HUES48 (cell line): Measurements from ENCODE around the gene COMP.

ENCODE experiments used
- H3K27ac ChIP-seq: one replicate; pipeline ENCODE4 v1.7.0; 2013; ENCODE audit warnings: low read depth, low read length, inconsistent platforms
- H3K27me3 ChIP-seq: 2 replicates; pipeline ENCODE4 v1.6.1; 2013; ENCODE audit warnings: mild to moderate bottlenecking, low read length; ENCODE audit not compliant: control insufficient read depth, insufficient read depth
- H3K36me3 ChIP-seq: 2 replicates; pipeline ENCODE4 v1.6.1; 2013; ENCODE audit warnings: low read length; ENCODE audit not compliant: control insufficient read depth, insufficient read depth
- H3K4me1 ChIP-seq: 2 replicates; pipeline ENCODE4 v1.6.1; 2013; ENCODE audit warnings: mild to moderate bottlenecking, low read length; ENCODE audit not compliant: control insufficient read depth, insufficient read depth
- H3K4me3 ChIP-seq: 2 replicates; pipeline ENCODE4 v1.5.1; 2013; ENCODE audit warnings: mild to moderate bottlenecking, low read depth, low read length
- H3K9ac ChIP-seq: 2 replicates; pipeline ENCODE4 v1.6.1; 2013; ENCODE audit warnings: mild to moderate bottlenecking, low read depth, low read length, moderate library complexity
- H3K9me3 ChIP-seq: 2 replicates; pipeline ENCODE4 v1.6.1; 2013; ENCODE audit warnings: low read length; ENCODE audit not compliant: control insufficient read depth, insufficient read depth

COMP gene

DNA sequence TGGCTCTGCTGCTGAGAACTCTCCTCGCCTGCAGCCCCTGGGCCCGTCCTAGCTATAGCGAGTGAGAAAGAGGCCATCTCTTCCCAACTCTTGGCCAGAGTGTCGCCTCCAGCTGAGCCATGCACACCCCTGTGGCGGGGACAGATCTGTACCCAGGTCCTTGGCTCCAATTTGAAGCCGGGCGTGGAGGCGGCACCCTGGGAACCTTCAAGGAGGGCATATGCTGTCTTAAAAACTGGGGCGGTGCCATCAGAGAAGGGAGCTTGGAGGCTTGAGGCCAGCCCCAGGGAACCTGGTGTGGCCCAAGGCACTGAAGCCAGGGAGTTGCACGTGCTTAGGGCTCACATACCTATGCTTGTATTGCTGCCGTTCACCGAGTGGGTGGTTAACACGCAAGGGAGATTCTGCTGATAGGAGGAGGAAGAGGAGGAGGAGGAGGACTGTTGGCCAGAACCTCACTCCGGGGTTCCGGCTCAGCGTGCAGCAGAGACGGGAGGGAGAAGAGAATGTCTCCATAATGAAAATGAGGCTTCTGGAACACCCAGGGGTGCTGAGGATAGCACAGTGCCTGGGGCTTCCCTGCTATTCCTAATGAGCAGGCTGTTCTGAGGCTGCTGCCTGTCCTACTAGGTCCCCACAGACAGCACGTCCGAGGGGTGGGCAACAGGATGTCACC, 40.7 kb downstream of the COMP start:
- Histone ChIP-seq H3K4me3 (no peak overlapping the region), H3K4me1 (peaks cover 14% of the 10 kb centered on the region), H3K9me3 (no peaks in the 10 kb centered on the region), H3K9ac (no peak overlapping the region), H3K27me3 (no peaks in the 10 kb centered on the region), H3K36me3 (peaks cover 7% of the 10 kb centered on the region), H3K27ac (no peak overlapping the region)

DNA sequence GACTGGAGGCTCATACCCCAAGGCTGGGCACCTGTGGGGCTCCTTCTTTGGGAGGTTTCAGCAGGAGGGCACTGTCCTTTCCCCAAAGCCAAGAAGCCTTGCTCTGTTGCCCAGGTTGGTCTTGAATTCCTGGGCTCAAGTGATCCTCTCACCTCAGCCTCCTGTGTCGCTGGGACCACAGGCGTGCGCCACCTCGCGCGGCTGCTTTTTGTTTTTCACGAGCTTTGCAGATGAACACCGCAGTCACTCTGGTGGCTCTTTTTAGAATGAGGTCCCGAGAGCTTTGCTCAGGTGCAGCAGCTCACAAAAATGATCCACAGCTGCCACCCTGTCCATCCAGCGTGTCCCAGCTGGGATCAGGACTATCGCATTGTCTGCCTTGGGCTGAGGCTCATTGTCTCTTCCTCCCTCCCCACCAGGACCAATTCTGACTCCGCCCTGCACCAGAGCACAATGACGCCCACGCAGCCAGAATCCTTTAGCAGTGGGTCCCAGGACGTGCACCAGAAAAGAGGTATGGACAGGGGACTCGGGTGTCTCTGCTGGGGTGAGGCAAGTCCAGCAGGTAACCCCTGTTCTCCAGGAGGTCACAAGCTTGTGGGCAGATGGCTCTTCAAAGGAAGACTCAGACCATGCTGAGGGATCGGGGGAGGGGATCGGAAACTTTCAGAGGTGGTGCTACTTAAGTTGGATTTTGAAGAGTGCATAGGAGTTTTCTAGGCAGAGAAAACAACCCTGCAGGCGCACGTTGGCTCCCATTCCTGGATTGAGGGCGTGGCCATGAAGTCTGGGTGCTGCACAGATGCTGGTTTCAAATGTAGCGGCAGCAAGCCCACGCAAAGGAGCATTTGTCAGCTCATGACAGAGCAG, 41.5 kb downstream of the COMP start:
- no peak overlapping the region for H3K27ac ChIP-seq
- no peak overlapping the region for H3K9ac ChIP-seq

DNA sequence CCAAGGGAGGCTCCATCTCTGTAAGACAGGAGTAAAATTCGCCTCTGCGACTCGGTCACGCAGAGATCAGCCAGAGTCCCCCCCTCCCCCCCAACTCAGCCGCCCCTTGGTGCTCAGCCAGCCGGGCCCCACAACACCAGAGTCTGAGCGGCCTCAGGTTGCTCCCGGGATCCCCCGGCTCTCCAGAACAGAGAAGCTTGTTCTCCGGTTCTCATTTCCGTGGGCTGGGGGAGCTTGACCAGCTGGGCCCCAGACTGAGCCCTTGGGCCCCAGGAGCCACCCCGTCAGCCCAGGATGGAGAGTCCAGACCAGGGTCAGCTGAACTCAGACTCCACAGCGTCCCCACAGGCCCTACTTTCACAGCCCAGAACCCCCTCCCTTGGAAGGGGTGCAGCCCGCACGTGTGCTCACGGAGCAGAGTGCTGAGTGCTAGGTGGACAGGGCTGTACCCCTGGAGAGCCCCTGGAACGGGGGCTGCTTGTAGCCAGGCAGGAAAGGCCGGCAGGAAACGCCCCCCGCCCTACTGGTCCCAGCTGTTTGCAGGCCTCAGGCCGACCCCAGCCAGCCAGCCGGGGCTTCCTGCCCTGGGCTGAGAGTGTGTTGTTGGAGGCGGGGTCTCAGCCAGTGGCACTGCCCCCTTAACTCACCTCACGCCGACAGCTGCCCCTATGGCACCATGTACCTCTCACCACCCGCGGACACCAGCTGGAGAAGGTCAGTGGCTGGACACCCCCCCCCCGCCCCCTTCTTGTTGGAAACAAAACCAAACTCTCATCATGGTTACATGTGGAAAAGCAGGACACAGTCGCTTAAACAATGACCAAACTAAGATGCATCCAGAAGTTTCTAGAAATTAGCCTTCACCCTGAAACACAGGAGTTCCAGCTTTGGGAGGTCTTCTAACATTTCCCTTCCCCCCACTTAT, 44.4 kb downstream of the COMP start:
- no peaks in the 10 kb centered on the region for H3K9me3 ChIP-seq
- no peaks in the 10 kb centered on the region for H3K27me3 ChIP-seq
- no peak overlapping the region for H3K9ac ChIP-seq
- H3K4me3 ChIP-seq, result no peak overlapping the region
- peaks cover 14% of the 10 kb centered on the region for H3K4me1 ChIP-seq
- 0 out of 2 replicates have a peak, but pooled peaks cover 2% of the 10 kb centered on the region for H3K36me3 ChIP-seq
- no peak overlapping the region for H3K27ac ChIP-seq

More for the DNA sequence above, 41.5 kb downstream of the COMP start:
- Histone ChIP-seq H3K4me3 (no peak overlapping the region), H3K9me3 (no peaks in the 10 kb centered on the region), H3K27me3 (no peaks in the 10 kb centered on the region), H3K4me1 (peaks cover 14% of the 10 kb centered on the region), H3K36me3 (peaks cover 7% of the 10 kb centered on the region)

GRCh38 chr19:18745931-18746330, 45.2 kb downstream of the COMP start:
- Histone ChIP-seq H3K27me3 (no peaks in the 10 kb centered on the region), H3K9ac (no peak overlapping the region), H3K36me3 (0 out of 2 replicates have a peak, but pooled peaks cover 2% of the 10 kb centered on the region), H3K27ac (no peak overlapping the region), H3K4me3 (no peak overlapping the region), H3K9me3 (no peaks in the 10 kb centered on the region), H3K4me1 (peaks cover 14% of the 10 kb centered on the region)

GRCh38 chr19:18745012-18745735, 45.9 kb downstream of the COMP start:
- Histone ChIP-seq H3K27ac (no peak overlapping the region), H3K9ac (no peak overlapping the region), H3K27me3 (no peaks in the 10 kb centered on the region), H3K36me3 (0 out of 2 replicates have a peak, but pooled peaks cover 2% of the 10 kb centered on the region), H3K9me3 (no peaks in the 10 kb centered on the region), H3K4me3 (no peak overlapping the region), H3K4me1 (peaks cover 14% of the 10 kb centered on the region)

GRCh38 chr19:18743784-18744418, 47.2 kb downstream of the COMP start:
- Histone ChIP-seq H3K9ac (no peak overlapping the region), H3K27me3 (no peaks in the 10 kb centered on the region), H3K4me1 (peaks cover 4% of the 10 kb centered on the region; the same call in 1 of the 2 replicates), H3K4me3 (no peak overlapping the region), H3K36me3 (no peaks in the 10 kb centered on the region), H3K27ac (no peak overlapping the region), H3K9me3 (no peaks in the 10 kb centered on the region)

DNA sequence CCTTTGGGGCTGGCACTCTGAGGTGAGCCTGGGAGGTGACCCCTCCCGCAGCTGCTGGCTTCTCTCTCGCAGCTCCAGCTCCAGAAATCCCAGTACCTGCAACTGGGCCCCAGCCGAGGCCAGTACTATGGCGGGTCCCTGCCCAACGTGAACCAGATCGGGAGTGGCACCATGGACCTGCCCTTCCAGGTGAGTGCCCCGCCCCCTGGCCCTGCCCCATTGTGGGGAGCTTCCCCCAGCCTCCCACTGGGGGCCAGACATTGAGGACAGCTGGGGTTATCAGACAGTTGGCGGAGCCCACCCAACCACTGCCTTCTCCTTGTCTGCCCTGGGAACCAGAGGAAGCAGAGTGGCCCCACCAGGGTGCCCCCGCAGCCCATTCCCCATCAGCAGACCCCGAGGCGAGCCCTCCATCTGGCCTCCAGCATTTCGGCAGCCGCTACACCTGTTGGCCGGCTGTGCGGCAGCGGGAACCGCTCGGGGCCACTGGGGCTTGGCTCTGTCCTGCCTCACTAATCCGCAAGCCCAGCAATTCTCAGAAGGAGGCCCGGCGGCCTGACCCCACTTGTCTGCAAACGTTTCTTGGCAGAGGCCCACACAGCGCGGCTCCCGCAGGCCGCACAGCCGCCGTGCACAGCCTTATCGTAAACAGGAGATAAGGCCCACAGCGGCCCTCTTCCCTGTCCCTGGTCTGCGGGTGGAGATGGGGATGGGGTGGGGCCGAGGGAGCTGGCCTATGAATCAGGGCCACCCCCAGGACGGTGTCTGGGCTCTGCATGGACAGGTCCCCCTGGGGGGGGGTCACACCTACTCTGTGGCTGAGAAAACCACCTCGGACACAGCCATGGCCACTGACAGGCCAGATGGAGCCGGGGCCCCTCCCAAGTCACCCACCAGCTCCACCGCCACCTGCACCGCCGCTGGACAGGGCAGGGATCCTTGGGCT, 48.0 kb downstream of the COMP start:
- Histone ChIP-seq H3K27me3 (no peaks in the 10 kb centered on the region), H3K9me3 (no peaks in the 10 kb centered on the region), H3K4me3 (no peak overlapping the region), H3K4me1 (peaks cover 4% of the 10 kb centered on the region; the same call in 1 of the 2 replicates), H3K9ac (no peak overlapping the region), H3K36me3 (no peaks in the 10 kb centered on the region), H3K27ac (no peak overlapping the region)

DNA sequence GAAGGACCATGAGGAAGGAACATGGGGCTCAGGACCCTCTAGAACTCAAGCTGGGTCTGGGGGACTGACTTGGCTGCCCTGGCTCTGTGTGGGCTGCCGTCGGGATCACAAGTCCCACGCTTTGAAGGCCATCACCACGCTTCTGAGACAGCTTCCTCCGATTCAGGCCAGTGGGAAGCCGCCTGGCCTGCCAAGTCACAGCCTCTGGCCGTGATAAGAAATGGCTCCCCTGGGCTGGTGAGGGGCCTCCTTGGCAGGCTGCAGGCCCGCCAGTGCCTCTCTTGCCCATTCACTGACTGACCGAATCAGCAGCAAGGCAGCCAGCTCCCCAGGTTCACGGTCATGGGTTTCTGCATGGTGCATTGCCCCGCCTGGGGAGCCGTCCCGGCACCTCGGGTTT, 48.8 kb downstream of the COMP start:
- peaks cover 4% of the 10 kb centered on the region; the same call in 1 of the 2 replicates for H3K4me1 ChIP-seq
- H3K27ac ChIP-seq, result no peak overlapping the region
- no peak overlapping the region for H3K9ac ChIP-seq

More for the DNA sequence above, 48.8 kb downstream of the COMP start:
- Histone ChIP-seq H3K36me3 (no peaks in the 10 kb centered on the region), H3K9me3 (no peaks in the 10 kb centered on the region), H3K27me3 (no peaks in the 10 kb centered on the region), H3K4me3 (no peak overlapping the region)
